IMR-90 (cell line): Measurements from ENCODE around the gene OR6B3. TPM values are rescaled to one million over a fixed set of nuclear protein-coding genes. Genes with fewer than 3 reads are reported as not detected.

Experiments
- ATAC-seq: fragments of 200-7000 bp; cut with Tn5 transposase; 2 replicates; pipeline ENCODE4 v1.9.1; 2020; ENCODE audit warnings: low read depth, mild to moderate bottlenecking, moderate library complexity
- BruUV-seq: library from RNA; stranded (reverse); fragments of 400-500 nt; replicated peaks from 2 replicates; lab custom pipeline; 2021; lab: Mats Ljungman, UMichigan
- CTCF ChIA-PET: fragments of 300-600 bp; formaldehyde crosslinking; extraction: SDS; loops from one replicate; lab custom pipeline; 2021; ENCODE audit warnings: antibody characterized with exemption; lab: Yijun Ruan, JAX
- POLR2A ChIA-PET: fragments of 300-600 bp; sonication (Branson Sonifier 250); formaldehyde crosslinking; loops from one replicate; lab custom pipeline; 2022; ENCODE audit warnings: antibody characterized with exemption; ENCODE audit not compliant: unreplicated experiment; lab: Charles Lee
- DNase-seq: peaks from one replicate; pipeline ENCODE4 v3.0.0; 2013
- H2AFZ ChIP-seq: replicated peaks from 2 replicates; pipeline ENCODE3; 2013; ENCODE audit warnings: low read length, mild to moderate bottlenecking; ENCODE audit not compliant: poor library complexity
- H2AK5ac ChIP-seq: 2 replicates; pipeline ENCODE4 v1.6.1; 2013; ENCODE audit warnings: low read depth, low read length, inconsistent platforms
- H2AK9ac ChIP-seq: replicated peaks from 2 replicates; pipeline ENCODE3; 2013; ENCODE audit warnings: mild to moderate bottlenecking, low read depth, low read length, moderate library complexity; ENCODE audit not compliant: poor library complexity
- H2BK120ac ChIP-seq: 2 replicates; pipeline ENCODE4 v1.6.1; 2013; ENCODE audit warnings: low read depth, low read length, inconsistent platforms
- H2BK15ac ChIP-seq: 3 replicates; pipeline ENCODE4 v1.6.1; 2013; ENCODE audit warnings: low read depth, low read length, inconsistent platforms
- H2BK20ac ChIP-seq: 2 replicates; pipeline ENCODE4 v1.6.1; 2013; ENCODE audit warnings: low read depth, mild to moderate bottlenecking, inconsistent platforms, low read length, moderate library complexity
- H2BK5ac ChIP-seq: 2 replicates; pipeline ENCODE4 v1.6.1; 2013; ENCODE audit warnings: mild to moderate bottlenecking, low read depth, low read length, inconsistent platforms; ENCODE audit not compliant: poor library complexity, severe bottlenecking
- H3K14ac ChIP-seq: replicated peaks from 2 replicates; pipeline ENCODE4 v1.6.1; 2013; ENCODE audit warnings: low read depth, low read length, inconsistent platforms
- H3K18ac ChIP-seq: 2 replicates; pipeline ENCODE4 v1.6.1; 2013; ENCODE audit warnings: low read depth, low read length, control low read depth
- H3K23ac ChIP-seq: 2 replicates; pipeline ENCODE4 v1.6.1; 2013; ENCODE audit warnings: low read depth, low read length, inconsistent platforms
- H3K27ac ChIP-seq: 2 replicates; pipeline ENCODE4 v1.5.1; 2013; ENCODE audit warnings: mild to moderate bottlenecking, control low read depth, low read length; ENCODE audit not compliant: insufficient read depth
- H3K27me3 ChIP-seq: 2 replicates; pipeline ENCODE4 v1.6.1; 2013; ENCODE audit warnings: low read length; ENCODE audit not compliant: control insufficient read depth, insufficient read depth
- H3K36me3 ChIP-seq: 2 replicates; pipeline ENCODE4 v1.6.1; 2013; ENCODE audit warnings: low read length, mixed read lengths; ENCODE audit not compliant: control insufficient read depth, insufficient read depth
- H3K4ac ChIP-seq: 2 replicates; pipeline ENCODE4 v1.6.1; 2013; ENCODE audit warnings: low read depth, low read length, inconsistent platforms
- H3K4me1 ChIP-seq: 2 replicates; pipeline ENCODE4 v1.6.1; 2013; ENCODE audit warnings: low read length, mixed read lengths; ENCODE audit not compliant: control insufficient read depth, insufficient read depth
- H3K4me2 ChIP-seq: 2 replicates; pipeline ENCODE4 v1.6.1; 2013; ENCODE audit warnings: low read depth, mild to moderate bottlenecking, control low read depth, low read length, moderate library complexity
- H3K4me3 ChIP-seq: 2 replicates; pipeline ENCODE4 v1.5.1; 2013; ENCODE audit warnings: low read depth, mild to moderate bottlenecking, control low read depth, low read length, moderate library complexity; ENCODE audit not compliant: insufficient read depth
- H3K56ac ChIP-seq: 2 replicates; pipeline ENCODE4 v1.6.1; 2013; ENCODE audit warnings: low read length, inconsistent platforms; ENCODE audit not compliant: insufficient read depth; ENCODE audit errors: extremely low read depth
- H3K79me1 ChIP-seq, 2 experiments: 2 replicates each; pipeline ENCODE4 v1.6.1; 2013; ENCODE audit warnings: low read length in 2 of 2, inconsistent platforms in 1 of 2, low read depth in 1 of 2
- H3K9ac ChIP-seq: 2 replicates; pipeline ENCODE4 v1.6.1; 2013; ENCODE audit warnings: low read depth, low read length, control low read depth
- H3K9me1 ChIP-seq: 2 replicates; pipeline ENCODE4 v1.6.1; 2013; ENCODE audit warnings: low read length, inconsistent platforms; ENCODE audit not compliant: insufficient read depth
- H3K9me3 ChIP-seq: 2 replicates; pipeline ENCODE4 v1.6.1; 2013; ENCODE audit warnings: low read length; ENCODE audit not compliant: control insufficient read depth, insufficient read depth
- H4K20me1 ChIP-seq: 2 replicates; pipeline ENCODE4 v1.6.1; 2013; ENCODE audit warnings: low read length, inconsistent platforms; ENCODE audit not compliant: insufficient read depth
- H4K5ac ChIP-seq: 2 replicates; pipeline ENCODE4 v1.6.1; 2013; ENCODE audit warnings: mild to moderate bottlenecking, low read depth, low read length, control low read depth
- H4K8ac ChIP-seq, 2 experiments: 2 replicates each; pipeline ENCODE4 v1.6.1; 2013; ENCODE audit warnings: low read depth in 2 of 2, low read length in 2 of 2, control low read depth in 1 of 2, inconsistent platforms in 1 of 2
- H4K91ac ChIP-seq: 2 replicates; pipeline ENCODE4 v1.6.1; 2013; ENCODE audit warnings: low read depth, low read length, inconsistent platforms; ENCODE audit not compliant: insufficient read depth
- MAFK ChIP-seq: IDR thresholded peaks from 2 replicates; pipeline ENCODE4 v1.6.1; 2012; ENCODE audit warnings: low read depth, low read length, improper control_type of control experiment
- MXI1 ChIP-seq: IDR thresholded peaks from 2 replicates; pipeline ENCODE4 v1.6.1; 2012; ENCODE audit warnings: low read depth, mild to moderate bottlenecking, low read length, moderate library complexity, borderline replicate concordance
- RAD21 ChIP-seq: IDR thresholded peaks from 2 replicates; pipeline ENCODE4 v1.6.1; 2012; ENCODE audit warnings: low read length, improper control_type of control experiment
- WGBS, 2 experiments: methylation state at CpG; one replicate each; pipeline versions ENCODE4 v1.1.5 to v1.1.7; 2013; ENCODE audit warnings: missing lambda C conversion rate in 2 of 2; ENCODE audit not compliant: insufficient read length in 1 of 2; ENCODE audit errors: extremely low coverage in 2 of 2; 5-methylcytosine and 5-hydroxymethylcytosine counted together
- dilution Hi-C: fragments of 300-500 bp; cut with HindIII; formaldehyde crosslinking; loops from one replicate; pipeline ENCODE4 v1.14.3; 2018; ENCODE audit warnings: low sequenced_read_pairs; ENCODE audit not compliant: unreplicated experiment
- in situ Hi-C: fragments of 300-500 bp; cut with MboI; formaldehyde crosslinking; loops from 3 replicates; pipeline ENCODE4 v1.14.3; 2019; ENCODE audit warnings: low sequenced_read_pairs, inconsistent platforms, mixed read lengths
- intact Hi-C: fragments of 100-400 bp; cut with micrococcal nuclease; formaldehyde crosslinking; loops from 2 replicates; pipeline ENCODE4 v1.10.0; 2022
- polyA plus RNA-seq, 3 experiments: library from polyadenylated mRNA; depleted of rRNA; stranded (reverse); fragments of >200 nt; gene quantifications; 2 replicates each; pipeline ENCODE4 v1.2.3, GENCODE V29; 2012; ENCODE audit warnings: low replicate concordance in 1 of 3
- total RNA-seq: library from RNA; depleted of rRNA; stranded (reverse); fragments of >200 nt; gene quantifications from 2 replicates; pipeline ENCODE4 v1.2.3, GENCODE V29; 2012

Gene OR6B3
- total and polyA plus RNA-seq, 2 of the 4 experiments (the other 2 are of a cell fraction): not detected

DNA sequence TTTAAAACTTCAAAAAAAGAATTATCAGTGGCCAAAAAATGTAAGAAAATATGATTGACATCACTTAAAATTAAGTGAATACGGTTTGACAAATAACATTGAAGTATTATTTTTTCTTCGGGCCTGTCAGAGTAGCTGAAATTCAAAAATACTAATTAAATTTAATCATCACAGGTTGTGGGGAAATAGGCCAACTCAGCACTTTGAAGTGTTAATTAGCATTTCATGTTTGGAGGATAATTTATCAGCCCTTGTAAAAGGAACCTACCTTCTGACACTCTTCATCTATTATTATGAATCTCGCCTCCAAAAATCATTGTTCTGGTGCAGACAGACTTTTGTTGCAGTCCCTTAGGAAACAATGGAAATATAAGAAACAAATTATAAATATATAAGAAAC, 17.6 kb upstream of the OR6B3 start:
- Histone ChIP-seq H2BK5ac (no peak overlapping the region), H3K56ac (no peak overlapping the region), H3K79me1 (no peaks in the 10 kb centered on the region), H2BK15ac (no peak overlapping the region), H4K91ac (no peak overlapping the region), H3K4me3 (no peak overlapping the region), H4K8ac (no peak overlapping the region), H3K9ac (no peak overlapping the region), H3K23ac (no peak overlapping the region), H3K18ac (no peak overlapping the region), H3K9me1 (no peaks in the 10 kb centered on the region), H2BK120ac (no peak overlapping the region), H4K5ac (no peak overlapping the region), H2BK20ac (no peak overlapping the region), H3K36me3 (no peaks in the 10 kb centered on the region), H4K20me1 (no peaks in the 10 kb centered on the region), H2AFZ (no peak overlapping the region), H3K27ac (no peak overlapping the region), H3K9me3 (0 out of 2 replicates have a peak, but pooled peaks cover 4% of the 10 kb centered on the region), H3K4me1 (no peaks in the 10 kb centered on the region), H2AK5ac (no peak overlapping the region), H2AK9ac (no peak overlapping the region), H3K14ac (no peak overlapping the region), H3K4me2 (no peak overlapping the region), H3K4ac (no peak overlapping the region), H3K27me3 (no peaks in the 10 kb centered on the region; the same call in 1 of the 2 replicates)
- ChIA-PET POLR2A (no interaction called here), CTCF (interaction anchor here (3.4 kb wide), 1 partner anchor 10 kb away, joined by 15 read pairs; no protein-coding TSS in a partner anchor)
- WGBS, 2 experiments: no CpG with 5 or more reads among the region's 3 CpGs
- BruUV-seq: no TSS peak
- no peak for ATAC-seq
- dilution Hi-C loops: no loop called here
- in situ Hi-C loops: no loop called here
- DNase-seq: no peak
- TF ChIP-seq MAFK (peak; percentile 70), RAD21 (no peak), MXI1 (no peak)
- intact Hi-C loops: no loop called here
